ENCODE data around the gene OAS3.

GRCh38 chr12:112913038-112913688 is 25.1 kb upstream of the OAS3 start:
- TF ChIP-seq FOXP4 (CRISPR knock-in tag; IDR thresholded peaks at IDR 0.05) (no peak), ZNF512 (CRISPR knock-in tag; IDR thresholded peaks at IDR 0.05; ENCODE audit: borderline replicate concordance) (no peak), JUN (CRISPR knock-in tag; IDR thresholded peaks at IDR 0.05) (no peak)
- TF ChIP-seq, protein P1, sequence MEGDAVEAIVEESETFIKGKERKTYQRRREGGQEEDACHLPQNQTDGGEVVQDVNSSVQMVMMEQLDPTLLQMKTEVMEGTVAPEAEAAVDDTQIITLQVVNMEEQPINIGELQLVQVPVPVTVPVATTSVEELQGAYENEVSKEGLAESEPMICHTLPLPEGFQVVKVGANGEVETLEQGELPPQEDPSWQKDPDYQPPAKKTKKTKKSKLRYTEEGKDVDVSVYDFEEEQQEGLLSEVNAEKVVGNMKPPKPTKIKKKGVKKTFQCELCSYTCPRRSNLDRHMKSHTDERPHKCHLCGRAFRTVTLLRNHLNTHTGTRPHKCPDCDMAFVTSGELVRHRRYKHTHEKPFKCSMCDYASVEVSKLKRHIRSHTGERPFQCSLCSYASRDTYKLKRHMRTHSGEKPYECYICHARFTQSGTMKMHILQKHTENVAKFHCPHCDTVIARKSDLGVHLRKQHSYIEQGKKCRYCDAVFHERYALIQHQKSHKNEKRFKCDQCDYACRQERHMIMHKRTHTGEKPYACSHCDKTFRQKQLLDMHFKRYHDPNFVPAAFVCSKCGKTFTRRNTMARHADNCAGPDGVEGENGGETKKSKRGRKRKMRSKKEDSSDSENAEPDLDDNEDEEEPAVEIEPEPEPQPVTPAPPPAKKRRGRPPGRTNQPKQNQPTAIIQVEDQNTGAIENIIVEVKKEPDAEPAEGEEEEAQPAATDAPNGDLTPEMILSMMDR (IDR thresholded peaks at IDR 0.05), result no peak

Data from WTC11 (cell line).